GM12878 (cell line): ENCODE measurements around the gene PNPO. TPM values are rescaled to one million over a fixed set of nuclear protein-coding genes. Genes with fewer than 3 reads are reported as not detected.

ENCODE experiments used
- ATAC-seq: fragments of 200-7000 bp; cut with Tn5 transposase; 3 replicates; pipeline ENCODE4 v1.9.1; 2020; ENCODE audit warnings: mild to moderate bottlenecking, moderate library complexity
- BruUV-seq: library from RNA; stranded (reverse); fragments of 400-500 nt; replicated peaks from 2 replicates; lab custom pipeline; 2021; lab: Mats Ljungman, UMichigan
- CTCF ChIA-PET: fragments of 300-600 bp; sonication (Branson Sonifier 250); formaldehyde crosslinking; extraction: SDS; loops from one replicate; lab custom pipeline; 2021; ENCODE audit warnings: inconsistent platforms; lab: Yijun Ruan, JAX
- POLR2A ChIA-PET: fragments of 350-600 bp; formaldehyde crosslinking; extraction: SDS; loops from one replicate; lab custom pipeline; 2021; ENCODE audit warnings: inconsistent platforms; lab: Charles Lee
- RAD21 ChIA-PET: fragments of 300-600 bp; sonication (Branson Sonifier 250); formaldehyde crosslinking; loops from one replicate; lab custom pipeline; 2023; ENCODE audit warnings: antibody characterized with exemption; ENCODE audit not compliant: unreplicated experiment; lab: Charles Lee
- SMC1A ChIA-PET: fragments of 300-600 bp; sonication (Branson Sonifier 250); formaldehyde crosslinking; loops from one replicate; lab custom pipeline; 2023; ENCODE audit not compliant: unreplicated experiment, uncharacterized antibody; lab: Charles Lee
- DNase-seq: peaks from one replicate; pipeline ENCODE4 v3.0.0-alpha.2; 2011; ENCODE audit warnings: low read depth, low spot score
- FAIRE-seq: peaks from 3 replicates; lab custom pipeline; 2011; peaks lifted over from hg19 to GRCh38; lab: Jason Lieb, UNC
- H2AFZ ChIP-seq: 2 replicates; pipeline ENCODE4 v1.6.0; 2011; ENCODE audit warnings: low read depth, low read length, control low read depth; ENCODE audit not compliant: control insufficient read depth
- H3K27ac ChIP-seq: 2 replicates; pipeline ENCODE4 v1.5.1; 2011; ENCODE audit warnings: control low read depth; ENCODE audit not compliant: control insufficient read depth, insufficient read depth
- H3K27me3 ChIP-seq, 2 experiments: replicated peaks in 1 of 2; 2 replicates each; pipeline versions ENCODE4 v1.6.0 to v1.6.1; 2011; ENCODE audit warnings: low read length in 1 of 2; ENCODE audit not compliant: control insufficient read depth in 2 of 2, insufficient read depth in 2 of 2
- H3K36me3 ChIP-seq, 2 experiments: 2 replicates each; pipeline ENCODE4 v1.5.1; 2011; ENCODE audit warnings: low read length in 1 of 2; ENCODE audit not compliant: control insufficient read depth in 2 of 2, insufficient read depth in 2 of 2
- H3K4me1 ChIP-seq: 2 replicates; pipeline ENCODE4 v1.6.1; 2011; ENCODE audit warnings: mild to moderate bottlenecking, low read length, moderate library complexity, mixed read lengths; ENCODE audit not compliant: control insufficient read depth, insufficient read depth
- H3K4me2 ChIP-seq: 2 replicates; pipeline ENCODE4 v1.6.0; 2011; ENCODE audit warnings: control low read depth; ENCODE audit not compliant: control insufficient read depth, insufficient read depth
- H3K4me3 ChIP-seq: fragments of 200-600 bp; sonication (generic); 2 replicates; pipeline ENCODE4 v1.5.1; 2016
- H3K79me2 ChIP-seq: 2 replicates; pipeline ENCODE4 v1.6.0; 2011; ENCODE audit warnings: low read length; ENCODE audit not compliant: control insufficient read depth, insufficient read depth
- H3K9ac ChIP-seq: 2 replicates; pipeline ENCODE4 v1.8.0; 2011; ENCODE audit warnings: low read length, control low read depth, mixed read lengths; ENCODE audit not compliant: control insufficient read depth, insufficient read depth
- H3K9me3 ChIP-seq: replicated peaks from 3 replicates; pipeline ENCODE4 v1.5.1; 2011; ENCODE audit warnings: mild to moderate bottlenecking, low read length; ENCODE audit not compliant: control insufficient read depth, insufficient read depth
- H4K20me1 ChIP-seq: 2 replicates; pipeline ENCODE4 v1.6.0; 2011; ENCODE audit not compliant: control insufficient read depth, insufficient read depth
- BMI1 ChIP-seq: fragments of 450-650 bp; IDR thresholded peaks from 2 replicates; pipeline ENCODE4 v1.6.1; 2016; ENCODE audit warnings: mild to moderate bottlenecking, moderate library complexity, borderline replicate concordance
- CHD2 ChIP-seq: IDR thresholded peaks from 2 replicates; pipeline ENCODE4 v1.6.1; 2011; ENCODE audit warnings: low read depth, low read length, improper control_type of control experiment, borderline replicate concordance
- CREB1 ChIP-seq: IDR thresholded peaks from 2 replicates; pipeline ENCODE4 v1.6.1; 2012; ENCODE audit warnings: low read depth, mild to moderate bottlenecking, inconsistent platforms
- EZH2 ChIP-seq: IDR thresholded peaks from 2 replicates; pipeline ENCODE4 v1.6.1; 2012; ENCODE audit warnings: low read depth, mild to moderate bottlenecking, control low read depth, inconsistent platforms, low read length, borderline replicate concordance; ENCODE audit not compliant: control insufficient read depth
- PML ChIP-seq: IDR thresholded peaks from 2 replicates; pipeline ENCODE4 v1.6.1; 2012; ENCODE audit warnings: low read length, inconsistent platforms
- POLR2AphosphoS5 ChIP-seq: IDR thresholded peaks from 2 replicates; pipeline ENCODE4 v1.6.1; 2011; ENCODE audit warnings: mild to moderate bottlenecking, low read length, inconsistent platforms
- RELA ChIP-seq: fragments of 450-650 bp; IDR thresholded peaks from 2 replicates; pipeline ENCODE4 v1.8.0; 2014; ENCODE audit warnings: borderline replicate concordance; ENCODE audit not compliant: partially characterized antibody
- SMAD5 ChIP-seq: IDR thresholded peaks from 2 replicates; pipeline ENCODE4 v1.6.1; 2016; ENCODE audit warnings: antibody characterized with exemption, low read depth
- in situ Hi-C: fragments of 300-500 bp; cut with MboI; formaldehyde crosslinking; loops from 9 replicates; pipeline ENCODE4 v1.14.3; 2018; ENCODE audit warnings: mixed read lengths
- intact Hi-C: fragments of 100-400 bp; cut with micrococcal nuclease; formaldehyde crosslinking; loops from one replicate; pipeline ENCODE4 v1.14.2; 2022; ENCODE audit not compliant: unreplicated experiment
- polyA plus RNA-seq, 11 experiments: library from polyadenylated mRNA; depleted of rRNA in 4 of 11; unstranded in 6 of 11; stranded (reverse) in 5 of 11; fragments of >200 nt; fragmentation: Nextera tagmentation in 4 of 11; fragmentation: Illumina TruSeq in 1 of 11; extraction: Ambion mirVana in 4 of 11; extraction: Trizol in 1 of 11; gene quantifications; 1 replicate in 1 of 11; 2 replicates in 10 of 11; pipeline versions ENCODE4 v1.2.1 to v1.2.3, GENCODE V29; 2011 to 2016; ENCODE audit warnings: inconsistent platforms in 2 of 11, missing spikeins in 2 of 11, low read depth in 1 of 11
- total RNA-seq, 4 experiments: library from RNA; depleted of rRNA in 3 of 4; stranded (reverse); fragments of >200 nt in 3 of 4; fragmentation: Illumina TruSeq in 1 of 4; extraction: Trizol in 1 of 4; gene quantifications; 2 replicates each; pipeline versions ENCODE4 v1.2.1 to v1.2.3, GENCODE V29; 2013 to 2021

The PNPO gene
- total and polyA plus RNA-seq, 10 of the 15 experiments (the other 5 are each of a cell fraction or from before 2014, with no cell fraction given) = 13.9 to 52.6 (median 37.3) TPM

- no peak for TF ChIP-seq CREB1
These were observed 11.0 kb downstream of the PNPO start (continued) for GRCh38 chr17:47952171-47953021.

GRCh38 chr17:47953909-47954308 lies 12.5 kb downstream of the PNPO start:
- intact Hi-C loops (no loop called here), in situ Hi-C loops (no loop called here)
- ChIA-PET POLR2A (interaction anchor here (1.5 kb wide), 1 partner anchor 64 kb away, joined by 4 read pairs; no protein-coding TSS in a partner anchor), CTCF (interaction anchor here (5.4 to 18.1 kb wide), 2 partner anchors 17 to 62 kb away, joined by 51 to 419 read pairs; partner anchors contain the start of gene CDK5RAP3), SMC1A (interaction anchor here (1.1 to 8.1 kb wide), 2 partner anchors 16 to 67 kb away, joined by 3 to 139 read pairs; partner anchors contain the start of gene CDK5RAP3), RAD21 (no interaction called here)
- H3K36me3 ChIP-seq = 0 out of 4 replicates have a peak, but pooled peaks cover 0 to under 1% of the 10 kb centered on the region in 2 experiments
- no peaks in the 10 kb centered on the region for H3K79me2 ChIP-seq
- no peaks in the 10 kb centered on the region for H4K20me1 ChIP-seq
- H2AFZ ChIP-seq = no peak overlapping the region
- TF ChIP-seq EZH2 (no peak), BMI1 (no peak), RELA (no peak), SMAD5 (no peak), CHD2 (no peak), POLR2AphosphoS5 (no peak), PML (no peak)
- no peak overlapping the region for H3K4me3 ChIP-seq
- no peak for DNase-seq
- H3K4me1 ChIP-seq = peaks cover 17% of the 10 kb centered on the region
- H3K27ac ChIP-seq = no peak overlapping the region
- no peak for FAIRE-seq
- H3K27me3 ChIP-seq = no peaks in the 10 kb centered on the region
- no peak overlapping the region for H3K9ac ChIP-seq
- no peaks in the 10 kb centered on the region for H3K9me3 ChIP-seq
- H3K4me2 ChIP-seq = no peak overlapping the region
- BruUV-seq = no TSS peak
- ATAC-seq = no peak
